NCI-H2196 (cell line): ENCODE data around the gene DAGLA.
"Not testable (repeated sequence)": the region's sequence is repeated elsewhere in the genome, so short reads cannot be mapped to it uniquely, and the experiment has no call there.

Experiments used
- DNase-seq: peaks from one replicate; lab custom pipeline; 2025; ENCODE audit not compliant: unreplicated experiment; lab: John Stamatoyannopoulos, UW

The DAGLA gene

GRCh38 chr11:61659413-61660196 lies 20.6 kb upstream of the DAGLA start:
- DNase-seq = no peak

- peak; percentile 15 for DNase-seq
These were observed 19.2 kb upstream of the DAGLA start for GRCh38 chr11:61660997-61661396.

GRCh38 chr11:61666684-61667297 lies 13.4 kb upstream of the DAGLA start:
- DNase-seq = no peak

- DNase-seq = no peak
These were observed 12.4 kb upstream of the DAGLA start for GRCh38 chr11:61667684-61668305.

- DNase-seq = no peak
These were observed 10.8 kb upstream of the DAGLA start for GRCh38 chr11:61669417-61669816.

- no peak for DNase-seq
These were observed 9.6 kb upstream of the DAGLA start for GRCh38 chr11:61670626-61671025.

GRCh38 chr11:61671527-61671926 lies 8.7 kb upstream of the DAGLA start:
- peak; percentile 10 for DNase-seq

GRCh38 chr11:61673946-61674467 lies 6.2 kb upstream of the DAGLA start:
- not testable (repeated sequence) for DNase-seq

- no peak for DNase-seq
These were observed 4.4 kb upstream of the DAGLA start for GRCh38 chr11:61675826-61676225.

GRCh38 chr11:61679296-61679695 lies 895 bp upstream of the DAGLA start:
- no peak for DNase-seq

- DNase-seq = no peak
These were observed 531 bp downstream of the DAGLA start for GRCh38 chr11:61680622-61681221.

GRCh38 chr11:61682093-61682732 lies 2.0 kb downstream of the DAGLA start:
- no peak for DNase-seq

- no peak for DNase-seq
These were observed 2.9 kb downstream of the DAGLA start for GRCh38 chr11:61682906-61683675.

- DNase-seq = no peak
These were observed 4.0 kb downstream of the DAGLA start for GRCh38 chr11:61683961-61684869.

GRCh38 chr11:61684870-61685616 lies 4.9 kb downstream of the DAGLA start:
- no peak for DNase-seq

- no peak for DNase-seq
These were observed 5.4 kb downstream of the DAGLA start for GRCh38 chr11:61685617-61685967.

- DNase-seq = no peak
These were observed 5.9 kb downstream of the DAGLA start for GRCh38 chr11:61686066-61686465.

- no peak for DNase-seq
These were observed 6.3 kb downstream of the DAGLA start for GRCh38 chr11:61686469-61686868.

GRCh38 chr11:61687420-61687819 lies 7.2 kb downstream of the DAGLA start:
- no peak for DNase-seq
